Measurements from ENCODE around the gene ESR1.
"Not testable (repeated sequence)": the region's sequence is repeated elsewhere in the genome, so short reads cannot be mapped to it uniquely, and the experiment has no call there.

ESR1 gene

GRCh38 chr6:151998784-151999183, 191.3 kb downstream of the ESR1 start:
- DNase-seq: no peak

DNA sequence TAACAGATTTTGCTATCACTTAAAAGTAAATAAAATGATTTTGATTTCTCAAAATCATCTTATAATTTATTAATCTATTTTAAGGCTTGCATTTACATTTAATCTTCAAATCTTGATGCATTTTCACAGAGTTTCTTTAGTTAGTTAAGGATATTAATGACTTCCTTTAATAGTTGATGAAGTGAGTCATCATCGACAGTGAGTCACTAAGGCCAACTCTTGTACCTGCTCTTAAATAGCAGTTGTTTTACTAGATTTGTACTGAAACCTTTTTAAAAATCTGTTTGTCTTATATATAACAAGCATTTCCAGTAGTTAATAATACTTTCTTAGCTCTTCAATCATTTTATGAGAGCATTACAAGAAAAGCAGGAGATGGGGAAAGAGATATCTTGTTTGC, 191.7 kb downstream of the ESR1 start:
- no peak for DNase-seq

DNA sequence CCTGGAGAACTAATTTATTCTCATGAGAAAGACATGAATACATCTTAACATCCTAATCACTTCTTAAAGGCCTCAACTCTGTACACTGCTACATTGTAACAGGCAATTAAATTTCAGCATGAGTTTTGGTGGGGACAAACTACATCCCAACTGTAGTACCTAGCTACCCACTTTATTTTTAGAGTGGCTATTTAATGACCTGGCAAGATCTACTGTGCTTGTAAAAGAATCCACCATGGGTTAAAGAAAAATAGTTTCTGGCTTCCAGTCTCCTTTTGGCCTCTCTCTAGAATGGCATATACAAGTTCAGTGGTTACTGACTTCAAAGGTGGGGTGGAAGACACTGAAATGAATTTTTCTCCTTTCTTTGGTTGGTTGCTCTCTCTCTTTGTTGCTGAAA, 193.9 kb downstream of the ESR1 start:
- no peak for DNase-seq

DNA sequence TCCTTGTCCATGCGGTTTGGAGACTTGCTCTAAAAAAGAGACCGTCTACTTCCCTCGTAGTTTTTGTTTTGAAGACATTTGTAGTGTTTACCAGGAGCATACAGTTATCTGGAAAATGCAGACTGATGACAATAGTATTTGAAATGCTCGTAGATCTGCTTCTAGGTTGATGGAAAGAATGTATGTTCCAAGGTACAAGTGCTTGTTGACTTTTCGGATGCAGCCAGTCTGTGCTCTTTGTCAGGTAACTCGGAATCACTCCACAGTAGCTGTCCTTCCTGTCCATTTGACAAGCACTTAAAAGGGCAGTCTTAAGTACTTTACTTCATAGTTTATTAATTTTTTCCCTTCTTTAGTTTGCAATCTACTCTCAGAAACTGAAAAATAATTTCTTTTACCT, 194.8 kb downstream of the ESR1 start:
- DNase-seq: no peak

DNA sequence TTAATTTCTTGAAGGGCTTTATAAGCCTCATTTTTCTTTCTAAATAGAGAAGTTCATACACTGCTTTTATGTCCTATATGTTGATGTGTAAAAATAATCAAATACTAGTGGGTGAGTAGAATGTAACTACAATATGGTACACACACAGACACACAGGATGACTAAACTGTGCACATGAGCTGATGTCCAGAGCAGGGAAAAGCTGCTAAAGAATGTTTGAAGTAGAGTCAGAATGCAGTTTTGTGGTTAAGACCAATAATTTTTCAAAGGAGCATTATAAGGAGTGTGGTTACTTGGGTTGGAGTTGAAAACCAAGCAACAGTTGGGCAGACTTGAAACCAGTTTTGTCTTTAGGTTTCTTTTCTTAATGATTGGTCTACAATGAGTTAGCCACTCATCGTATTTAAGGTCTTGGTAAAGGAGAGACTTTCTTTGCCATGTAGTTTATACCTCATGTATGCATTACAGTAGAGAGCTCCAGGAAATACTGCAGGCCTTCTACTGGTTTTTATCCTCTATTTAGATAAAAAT, 196.6 kb downstream of the ESR1 start:
- DNase-seq: no peak

DNA sequence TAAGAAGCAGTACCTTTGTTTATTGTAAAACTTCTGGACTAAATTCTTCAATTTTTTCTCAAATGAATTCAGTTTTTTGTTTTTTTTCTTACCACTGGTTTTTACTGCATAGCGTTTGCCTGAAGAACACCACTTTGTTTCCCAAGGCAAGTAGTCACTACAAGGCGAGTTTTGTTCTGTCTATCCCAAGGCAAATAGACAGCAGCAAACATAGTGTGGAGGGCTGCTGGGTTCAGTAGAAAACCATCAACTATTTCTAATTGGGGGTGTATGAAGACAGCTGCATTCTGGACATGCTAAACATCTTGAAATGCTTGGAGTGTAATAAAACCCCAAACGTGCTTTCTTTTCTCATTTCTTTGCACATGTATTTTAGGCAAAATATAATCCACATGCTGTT, 197.4 kb downstream of the ESR1 start:
- DNase-seq: no peak

GRCh38 chr6:152008779-152009178, 201.3 kb downstream of the ESR1 start:
- DNase-seq: no peak

GRCh38 chr6:152012227-152012626, 204.7 kb downstream of the ESR1 start:
- DNase-seq: no peak

DNA sequence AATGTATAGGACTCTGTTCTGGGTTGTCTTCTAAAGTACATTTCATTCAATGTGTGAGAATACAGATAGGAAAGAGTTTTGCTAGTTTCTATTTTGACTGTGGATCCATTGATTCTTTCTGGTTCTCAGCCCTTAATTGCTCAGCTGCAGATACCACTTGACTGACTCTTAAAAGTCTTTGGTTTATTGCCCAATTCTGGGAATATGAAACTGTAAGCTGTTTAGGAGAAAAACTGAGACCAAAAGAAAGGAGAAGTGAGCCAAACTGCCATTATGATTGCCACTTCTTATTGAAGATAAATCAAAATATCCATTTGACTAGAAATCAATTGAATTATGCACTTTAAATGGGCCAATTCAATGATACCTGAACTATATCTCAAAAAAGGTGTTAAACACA, 211.4 kb downstream of the ESR1 start:
- DNase-seq: no peak

DNA sequence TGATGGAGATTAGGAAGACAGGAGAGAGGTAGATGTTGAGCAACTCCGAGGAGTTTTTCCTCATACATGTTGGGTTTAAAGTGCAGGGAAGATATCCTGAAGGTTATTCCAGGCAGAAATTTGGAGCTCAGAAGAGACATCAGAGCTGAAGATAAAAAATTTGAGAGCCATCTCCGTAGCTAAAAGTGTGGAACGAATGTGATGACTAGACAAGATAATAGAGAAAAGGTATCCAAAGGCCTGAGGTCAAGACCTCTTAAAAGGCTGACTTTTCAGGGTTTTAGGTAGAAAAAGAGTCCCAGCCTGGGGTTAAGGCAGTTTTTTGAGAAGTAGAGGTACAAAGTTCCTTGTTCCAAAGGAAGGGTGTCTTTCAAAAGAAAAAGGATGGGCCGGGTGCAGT, 214.8 kb downstream of the ESR1 start:
- DNase-seq: no peak

DNA sequence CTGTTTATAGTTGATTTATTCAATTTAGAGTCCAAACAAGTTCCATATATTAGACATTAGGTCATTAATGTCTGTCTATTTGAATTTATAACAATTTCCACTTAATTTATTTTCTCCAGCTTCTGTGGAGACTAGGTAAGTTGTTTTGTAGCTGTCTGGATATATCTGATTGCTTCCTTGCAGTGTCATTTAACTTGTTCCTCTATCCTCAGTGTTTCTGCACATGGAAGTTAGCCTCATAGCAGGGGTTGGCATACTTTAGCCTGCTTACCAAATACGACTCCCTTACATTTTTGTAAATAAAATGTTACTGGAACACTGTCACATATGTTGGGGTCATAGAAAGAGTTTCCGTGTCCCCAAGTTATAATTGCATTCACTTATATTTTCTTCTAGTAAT, 216.1 kb downstream of the ESR1 start:
- no peak for DNase-seq

GRCh38 chr6:152026291-152026690, 218.8 kb downstream of the ESR1 start:
- no peak for DNase-seq

- not testable (repeated sequence) for DNase-seq
Measured at GRCh38 chr6:152026744-152027143, 219.3 kb downstream of the ESR1 start.

- DNase-seq: not testable (repeated sequence)
Measured at GRCh38 chr6:152033765-152034164, 226.3 kb downstream of the ESR1 start.

DNA sequence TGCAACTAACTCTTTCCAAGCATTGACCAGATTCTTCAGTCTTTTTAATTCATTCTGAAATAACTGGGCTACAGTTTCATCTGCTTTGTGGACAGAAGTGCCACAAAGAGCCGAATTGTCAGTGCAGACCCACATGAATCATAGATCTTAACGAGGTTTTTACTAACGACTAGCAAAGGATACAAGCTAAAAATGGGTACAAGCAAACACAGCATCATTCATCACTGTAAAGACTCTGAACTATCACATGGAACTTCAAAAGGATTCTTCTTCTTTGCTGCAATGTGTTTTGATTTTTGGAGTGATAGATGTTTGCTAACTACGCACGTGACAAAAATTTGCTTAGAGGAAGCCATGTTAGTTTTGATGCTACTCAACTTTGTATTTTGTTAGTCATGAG, 227.1 kb downstream of the ESR1 start:
- no peak for DNase-seq

DNA sequence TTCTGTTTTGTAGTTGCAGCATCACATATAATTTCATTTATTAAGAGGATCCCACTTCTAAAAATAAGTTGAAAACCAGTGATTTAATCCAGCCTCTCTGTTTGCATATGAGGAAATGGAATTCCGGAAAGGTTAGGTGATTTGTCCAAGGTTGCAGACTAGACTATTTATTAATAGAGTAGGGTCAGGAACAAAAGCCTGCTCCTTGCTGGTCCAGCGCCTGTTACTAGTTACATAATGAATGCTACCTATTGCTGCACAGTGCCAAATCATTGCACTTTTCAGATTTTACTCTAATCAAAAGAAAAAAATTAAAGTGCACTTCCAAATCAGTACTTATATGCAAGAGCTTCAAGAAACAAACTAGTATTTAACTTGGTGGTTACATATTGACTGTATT, 238.6 kb downstream of the ESR1 start:
- DNase-seq: no peak

DNA sequence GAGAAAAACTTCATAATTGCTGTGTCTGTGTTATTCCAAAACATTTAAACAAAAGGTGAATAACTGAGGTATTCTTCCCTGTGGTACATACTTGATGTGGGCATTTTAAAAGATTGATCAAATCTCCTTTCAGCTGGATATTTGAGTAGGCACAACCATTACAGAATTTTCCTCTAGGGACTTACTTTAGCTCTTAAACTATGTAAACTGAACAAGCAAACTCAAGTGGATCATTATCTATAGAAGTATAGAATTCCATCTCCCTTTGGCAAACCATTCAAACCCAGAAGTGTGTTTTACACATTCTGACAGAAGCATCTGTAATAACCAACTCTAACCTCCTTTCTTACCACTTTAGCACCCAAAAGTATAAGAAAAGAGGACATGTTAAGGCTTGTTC, 241.4 kb downstream of the ESR1 start:
- DNase-seq: no peak

DNA sequence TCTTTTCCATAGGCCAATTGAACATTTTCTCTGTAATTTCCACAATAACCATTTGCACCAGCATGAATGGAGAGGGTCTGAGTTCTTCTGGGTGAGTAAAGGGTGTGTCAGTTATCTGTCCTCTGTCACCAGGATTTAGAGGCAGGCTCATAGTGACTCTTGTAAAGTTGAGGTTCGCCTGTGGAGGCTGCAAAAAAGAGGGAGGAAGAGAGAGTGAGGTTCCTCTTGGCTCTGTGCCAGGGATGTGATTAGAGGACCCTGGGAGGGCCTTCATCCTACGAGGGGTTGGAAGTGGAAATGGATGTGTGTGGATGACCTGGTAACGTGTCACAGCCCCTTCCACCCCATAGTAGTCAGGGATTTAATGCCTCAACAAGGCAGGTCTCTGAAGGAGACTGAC, 242.0 kb downstream of the ESR1 start:
- no peak for DNase-seq

GRCh38 chr6:152050451-152051195, 243.1 kb downstream of the ESR1 start:
- DNase-seq: no peak

DNA sequence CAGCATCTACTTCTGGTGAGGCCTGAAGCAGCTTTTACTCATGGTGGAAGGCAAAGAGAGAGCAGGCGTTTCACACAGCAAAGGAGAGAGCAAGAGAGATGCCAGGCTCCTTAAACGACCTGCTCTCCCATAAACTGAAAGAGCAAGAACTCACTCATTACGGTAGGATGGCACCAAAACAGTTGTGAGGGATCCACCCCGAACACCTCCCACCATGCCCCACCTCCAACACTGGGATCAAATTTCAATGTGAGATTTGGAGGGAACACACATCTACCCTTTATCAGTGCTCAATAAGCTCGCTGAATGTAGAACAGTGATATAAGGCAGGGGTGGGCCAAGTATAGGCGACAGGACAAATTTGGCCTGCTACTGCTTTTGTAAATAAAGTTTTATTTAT, 244.6 kb downstream of the ESR1 start:
- DNase-seq: no peak

DNA sequence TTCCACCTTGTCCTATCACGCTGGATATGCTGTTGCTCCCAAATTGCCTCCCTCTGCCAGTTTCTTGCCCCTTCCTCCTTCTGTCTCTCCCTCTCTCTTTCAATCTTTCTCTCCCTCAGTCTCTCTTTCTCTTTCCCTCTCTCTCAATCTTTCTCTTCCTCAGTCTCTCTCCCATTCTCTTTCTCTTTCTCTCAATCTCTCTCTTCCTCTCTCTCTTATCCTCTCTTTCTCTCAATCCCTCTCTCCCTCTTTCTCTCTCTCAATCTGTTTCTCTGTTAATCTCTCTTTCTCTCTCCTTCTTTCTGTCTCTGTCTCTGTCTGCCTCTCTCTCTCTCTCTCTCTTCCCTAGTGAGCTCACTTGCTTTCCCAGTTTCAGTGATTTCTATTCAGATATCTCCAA, 245.8 kb downstream of the ESR1 start:
- DNase-seq: no peak

- no peak for DNase-seq
Measured at GRCh38 chr6:152054441-152054840, 247.0 kb downstream of the ESR1 start.

DNA sequence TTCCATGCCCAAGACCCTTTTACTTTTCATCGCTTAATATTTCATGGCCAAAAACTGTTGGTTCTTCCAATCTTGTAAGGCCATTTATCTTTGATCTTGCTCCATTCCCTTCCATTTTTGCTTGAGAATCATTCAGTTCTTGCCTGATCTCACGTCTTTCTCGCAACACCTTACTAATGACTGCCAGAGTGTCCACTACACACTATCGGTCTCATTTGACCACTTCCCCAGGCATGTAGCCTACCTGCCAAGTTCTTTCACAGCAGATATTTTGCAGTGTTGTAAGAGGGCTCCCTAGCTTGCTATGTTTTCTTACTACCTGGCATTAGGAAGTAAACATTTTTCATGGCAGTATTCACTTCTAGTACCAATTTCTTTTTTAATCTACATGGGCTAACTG, 248.0 kb downstream of the ESR1 start:
- no peak for DNase-seq

- DNase-seq: no peak
Measured at GRCh38 chr6:152057832-152058498, 250.5 kb downstream of the ESR1 start.

DNA sequence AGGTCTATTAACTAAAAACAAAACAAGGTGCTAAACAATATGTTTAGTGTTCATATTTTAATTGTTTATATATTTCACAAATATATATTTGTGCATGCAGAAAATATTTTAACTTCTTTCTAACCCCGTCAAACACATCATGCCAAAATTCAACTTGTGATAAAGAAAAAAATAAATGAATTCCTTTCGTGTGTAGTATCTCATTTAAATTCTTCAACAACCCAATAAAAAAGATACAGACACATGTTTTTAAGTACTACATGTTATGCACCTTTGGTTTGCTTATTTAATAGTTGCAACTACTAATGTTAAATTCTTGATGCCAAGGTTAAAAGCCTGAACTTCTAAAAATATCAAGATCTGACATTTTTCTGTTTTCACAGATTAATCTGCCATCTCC, 252.4 kb downstream of the ESR1 start:
- DNase-seq: no peak
